NB4 (cell line): ENCODE results near the gene SCLT1.

Experiments
- POLR2A ChIP-seq: IDR thresholded peaks from 2 replicates; pipeline ENCODE4 v1.6.1; 2011; ENCODE audit warnings: mild to moderate bottlenecking; ENCODE audit not compliant: insufficient read length; ENCODE audit errors: extremely low read depth
- TF ChIP-seq, protein P1 (sequence below): IDR thresholded peaks from one replicate; pipeline ENCODE4 v1.5.1; 2012; ENCODE audit warnings: low read depth, low read length
- TF ChIP-seq, protein P2 (sequence below): IDR thresholded peaks from 2 replicates; pipeline ENCODE4 v1.6.1; 2011; ENCODE audit warnings: low read depth, low read length

DNA sequence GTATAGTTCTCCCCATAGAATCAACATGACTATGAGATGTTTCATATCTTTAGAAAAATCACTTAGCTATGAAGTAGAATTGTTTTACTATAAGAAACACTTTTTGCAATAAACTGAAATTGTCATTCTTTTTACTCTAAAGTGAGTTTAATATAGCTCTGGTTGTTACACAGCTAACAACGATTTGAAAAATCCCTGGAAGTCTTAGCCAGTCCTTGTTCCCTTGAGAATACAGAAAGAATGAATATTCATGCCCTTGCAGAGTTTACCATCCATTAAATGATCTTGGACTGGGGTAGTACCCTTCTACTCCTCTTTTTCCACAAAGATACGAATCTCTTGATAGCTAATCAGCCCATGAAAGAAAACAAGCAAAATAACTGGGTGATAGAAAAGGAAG is 142.0 kb downstream of the SCLT1 start:
- TF ChIP-seq, protein P1, sequence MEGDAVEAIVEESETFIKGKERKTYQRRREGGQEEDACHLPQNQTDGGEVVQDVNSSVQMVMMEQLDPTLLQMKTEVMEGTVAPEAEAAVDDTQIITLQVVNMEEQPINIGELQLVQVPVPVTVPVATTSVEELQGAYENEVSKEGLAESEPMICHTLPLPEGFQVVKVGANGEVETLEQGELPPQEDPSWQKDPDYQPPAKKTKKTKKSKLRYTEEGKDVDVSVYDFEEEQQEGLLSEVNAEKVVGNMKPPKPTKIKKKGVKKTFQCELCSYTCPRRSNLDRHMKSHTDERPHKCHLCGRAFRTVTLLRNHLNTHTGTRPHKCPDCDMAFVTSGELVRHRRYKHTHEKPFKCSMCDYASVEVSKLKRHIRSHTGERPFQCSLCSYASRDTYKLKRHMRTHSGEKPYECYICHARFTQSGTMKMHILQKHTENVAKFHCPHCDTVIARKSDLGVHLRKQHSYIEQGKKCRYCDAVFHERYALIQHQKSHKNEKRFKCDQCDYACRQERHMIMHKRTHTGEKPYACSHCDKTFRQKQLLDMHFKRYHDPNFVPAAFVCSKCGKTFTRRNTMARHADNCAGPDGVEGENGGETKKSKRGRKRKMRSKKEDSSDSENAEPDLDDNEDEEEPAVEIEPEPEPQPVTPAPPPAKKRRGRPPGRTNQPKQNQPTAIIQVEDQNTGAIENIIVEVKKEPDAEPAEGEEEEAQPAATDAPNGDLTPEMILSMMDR = no peak
- TF ChIP-seq, protein P2, sequence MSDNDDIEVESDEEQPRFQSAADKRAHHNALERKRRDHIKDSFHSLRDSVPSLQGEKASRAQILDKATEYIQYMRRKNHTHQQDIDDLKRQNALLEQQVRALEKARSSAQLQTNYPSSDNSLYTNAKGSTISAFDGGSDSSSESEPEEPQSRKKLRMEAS = no peak
- TF ChIP-seq POLR2A = no peak
